Stomach (tissue), 9 donors: Measurements from ENCODE around the gene PSEN2. TPM values are rescaled to one million over a fixed set of nuclear protein-coding genes. Genes with fewer than 3 reads are reported as not detected.

ENCODE experiments used
- DNase-seq, 2 donors: peaks; one replicate each; pipeline versions ENCODE4 v3.0.0 to v3.0.0-alpha.2; 2013 to 2019
- H3K27ac ChIP-seq, 5 donors: fragments of 200-600 bp in 4 of 5; sonication (generic) in 4 of 5; one replicate each; pipeline ENCODE4 v1.5.1; 2013 to 2019; ENCODE audit warnings: mild to moderate bottlenecking in 1 of 5, moderate library complexity in 1 of 5
- H3K27me3 ChIP-seq, 3 donors: fragments of 200-600 bp; sonication (generic); one replicate each; pipeline ENCODE4 v1.5.1; 2017 to 2019; ENCODE audit warnings: mixed run types in 1 of 3
- H3K36me3 ChIP-seq, 4 donors: fragments of 200-600 bp; sonication (generic); 1 replicate in 3 of 4; 2 replicates in 1 of 4; pipeline ENCODE4 v1.5.1; 2016 to 2019
- H3K4me1 ChIP-seq, 4 donors: fragments of 200-600 bp; sonication (generic); one replicate each; pipeline ENCODE4 v1.5.1; 2016 to 2019
- H3K4me3 ChIP-seq, 4 donors: fragments of 200-600 bp; sonication (generic) in 3 of 4; one replicate each; pipeline ENCODE4 v1.5.1; 2016 to 2019; ENCODE audit warnings: mild to moderate bottlenecking in 1 of 4
- H3K9me3 ChIP-seq, 4 donors: fragments of 200-600 bp; sonication (generic); one replicate each; pipeline ENCODE4 v1.5.1; 2016 to 2019
- CTCF ChIP-seq, 7 experiments: fragments of 450-650 bp in 4 of 7; fragments of 200-600 bp in 3 of 7; sonication (generic) in 3 of 7; IDR thresholded peaks; one replicate each; pipeline ENCODE4 v1.5.1; 2016 to 2019; ENCODE audit warnings: antibody characterized with exemption in 7 of 7, control low read depth in 2 of 7, mild to moderate bottlenecking in 1 of 7
- EP300 ChIP-seq: sonication (generic); formaldehyde crosslinking; IDR thresholded peaks from one replicate; pipeline ENCODE4 v1.6.1; 2017; ENCODE audit warnings: antibody characterized with exemption
- POLR2A ChIP-seq, 4 donors: fragments of 450-650 bp; IDR thresholded peaks; one replicate each; pipeline ENCODE4 v1.6.1; 2016; ENCODE audit warnings: antibody characterized with exemption in 4 of 4, control low read depth in 2 of 4, mild to moderate bottlenecking in 1 of 4, moderate library complexity in 1 of 4
- POLR2AphosphoS5 ChIP-seq, 3 donors: sonication (generic); formaldehyde crosslinking; IDR thresholded peaks; one replicate each; pipeline ENCODE4 v1.6.1; 2016; ENCODE audit warnings: antibody characterized with exemption in 3 of 3
- WGBS, 5 donors: extraction: QIAGEN DNeasy Blood & Tissue Kit in 3 of 5; methylation state at CpG; one replicate each; pipeline versions ENCODE4 v1.1.5 to v1.1.7; 2013 to 2018; 5-methylcytosine and 5-hydroxymethylcytosine counted together
- intact Hi-C: fragments of 100-400 bp; cut with DNase I; formaldehyde crosslinking; loops from one replicate; pipeline ENCODE4 v1.15.1; 2023; ENCODE audit warnings: low total_unique reads
- polyA plus RNA-seq, 3 donors: library from polyadenylated mRNA; stranded (reverse); fragments of 200-250 nt; gene quantifications; one replicate each; pipeline ENCODE4 v1.2.3, GENCODE V29; 2013
- total RNA-seq, 5 donors: library from RNA; depleted of rRNA; stranded (reverse); fragments of >200 nt; gene quantifications; one replicate each; pipeline versions ENCODE4 v1.1.0 to v1.2.3, GENCODE V29; 2014 to 2016
- donor health status: healthy with polysubstance abuse.
- donor health status: Bipolar disorder and iron deficiency.
- donor health status: healthy.

Gene PSEN2
- total and polyA plus RNA-seq, 8 donors = 2.7 to 36.2 (median 14.7) TPM

DNA sequence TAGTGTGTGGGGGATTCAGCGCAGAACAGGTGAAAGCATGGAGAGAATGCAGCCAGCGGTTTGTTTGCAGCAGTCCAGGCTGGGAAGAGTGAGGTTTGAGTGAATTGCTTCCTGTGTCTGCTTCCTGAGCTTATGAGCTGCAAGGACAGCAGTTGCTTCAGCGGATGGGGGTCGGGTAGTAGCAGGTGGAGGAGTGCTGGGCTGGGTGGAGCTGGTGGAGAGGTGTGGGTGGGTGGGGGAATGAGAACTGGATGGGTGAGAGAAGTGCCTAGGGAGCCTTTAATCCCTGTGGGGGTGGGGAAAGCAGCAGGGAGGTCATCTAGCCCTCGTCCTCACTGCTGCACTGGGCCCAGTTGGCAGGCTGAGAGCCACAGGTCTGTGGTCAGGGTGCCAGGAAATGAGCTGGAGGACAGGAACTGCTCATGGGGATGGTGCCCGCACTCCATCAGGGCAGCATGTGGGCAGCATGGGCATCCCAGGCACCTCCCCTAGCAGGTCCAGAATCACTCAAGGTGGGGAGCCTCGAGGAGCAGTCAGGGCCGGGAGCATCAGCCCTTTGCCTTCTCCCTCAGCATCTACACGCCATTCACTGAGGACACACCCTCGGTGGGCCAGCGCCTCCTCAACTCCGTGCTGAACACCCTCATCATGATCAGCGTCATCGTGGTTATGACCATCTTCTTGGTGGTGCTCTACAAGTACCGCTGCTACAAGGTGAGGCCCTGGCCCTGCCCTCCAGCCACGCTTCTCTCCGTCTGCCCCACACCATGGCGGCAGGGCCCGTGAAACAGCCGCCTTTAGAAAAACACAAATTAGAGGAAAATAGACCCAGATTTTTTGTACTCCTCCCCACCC, 14.8 kb downstream of the PSEN2 start:
- Histone ChIP-seq H3K4me3 (no peak overlapping the region), H3K36me3 (peaks cover 32 to 83% (median 73%) of the 10 kb centered on the region in 4 donors), H3K4me1 (peaks cover 9 to 39% (median 29%) of the 10 kb centered on the region in 4 donors), H3K27me3 (no peaks in the 10 kb centered on the region), H3K27ac (no peak overlapping the region), H3K9me3 (no peaks in the 10 kb centered on the region)
- WGBS, 5 donors = 82 to 85% (median 84%) methylated on average over 18 to 20 of the region's 20 CpGs
- intact Hi-C loops = no loop called here
- TF ChIP-seq POLR2AphosphoS5 (IDR thresholded peaks at IDR 0.05) = no peak
- DNase-seq = no peak

GRCh38 chr1:226886122-226886901, 15.9 kb downstream of the PSEN2 start:
- Histone ChIP-seq H3K4me1 (peaks cover 9 to 39% (median 29%) of the 10 kb centered on the region in 4 donors), H3K27me3 (no peaks in the 10 kb centered on the region), H3K4me3 (no peak overlapping the region), H3K9me3 (no peaks in the 10 kb centered on the region), H3K27ac (no peak overlapping the region), H3K36me3 (peaks cover 33 to 83% (median 74%) of the 10 kb centered on the region in 4 donors)
- no peak for DNase-seq
- 74 to 82% (median 76%) methylated on average over 9 of the region's 9 CpGs for WGBS, 5 donors
- intact Hi-C loops = no loop called here
- TF ChIP-seq POLR2AphosphoS5 (IDR thresholded peaks at IDR 0.05) (no peak), CTCF (IDR thresholded peaks at IDR 0.05) (no peak), EP300 (no peak), POLR2A (IDR thresholded peaks at IDR 0.05) (no peak)

DNA sequence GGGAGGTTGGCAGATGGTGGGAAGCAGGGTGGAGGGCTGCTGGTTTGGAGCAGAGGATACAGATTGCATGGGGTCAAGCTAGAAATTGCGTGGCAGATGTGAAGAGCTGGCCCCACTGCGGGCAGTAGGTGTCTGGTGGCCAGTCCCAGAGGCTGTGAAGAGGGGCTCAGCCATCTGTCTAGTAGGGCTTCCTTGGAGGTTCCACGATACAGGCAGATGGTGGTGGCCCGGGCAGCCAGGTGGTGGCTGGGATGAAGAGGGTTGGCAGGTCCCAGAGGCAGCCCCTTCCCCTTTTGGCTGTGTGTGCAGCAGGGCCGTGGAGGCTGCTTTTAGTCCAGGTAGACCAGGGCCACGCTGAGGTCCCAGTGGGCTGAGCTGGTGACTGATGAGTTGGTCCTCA, 16.6 kb downstream of the PSEN2 start:
- WGBS, 5 donors = 94 to 99% (median 96%) methylated on average over 6 of the region's 6 CpGs
- peaks cover 40 to 83% (median 75%) of the 10 kb centered on the region in 4 donors for H3K36me3 ChIP-seq

GRCh38 chr1:226888021-226888420, 17.6 kb downstream of the PSEN2 start:
- Histone ChIP-seq H3K27ac (no peak overlapping the region), H3K36me3 (peaks cover 45 to 92% (median 83%) of the 10 kb centered on the region in 4 donors), H3K27me3 (no peaks in the 10 kb centered on the region), H3K4me1 (peaks cover 5 to 26% (median 17%) of the 10 kb centered on the region in 4 donors), H3K4me3 (no peak overlapping the region), H3K9me3 (no peaks in the 10 kb centered on the region)
- intact Hi-C loops = no loop called here
- TF ChIP-seq POLR2A (IDR thresholded peaks at IDR 0.05) (no peak), CTCF (IDR thresholded peaks at IDR 0.05) (no peak), POLR2AphosphoS5 (IDR thresholded peaks at IDR 0.05) (no peak), EP300 (no peak)
- WGBS, 5 donors = 90 to 98% (median 93%) methylated on average over 7 to 8 of the region's 8 CpGs
- no peak for DNase-seq

More for the DNA sequence above, 16.6 kb downstream of the PSEN2 start:
- Histone ChIP-seq H3K27me3 (no peaks in the 10 kb centered on the region), H3K9me3 (no peaks in the 10 kb centered on the region), H3K27ac (no peak overlapping the region), H3K4me1 (peaks cover 9 to 36% (median 27%) of the 10 kb centered on the region in 4 donors), H3K4me3 (no peak overlapping the region)
- DNase-seq = no peak
- intact Hi-C loops = no loop called here
- TF ChIP-seq EP300 (no peak), POLR2AphosphoS5 (IDR thresholded peaks at IDR 0.05) (no peak), POLR2A (IDR thresholded peaks at IDR 0.05) (no peak), CTCF (IDR thresholded peaks at IDR 0.05) (no peak)
